ENCODE results near the gene ASPDH. TPM values are rescaled to one million over a fixed set of nuclear protein-coding genes. Genes with fewer than 3 reads are reported as not detected.

Gene ASPDH
- total RNA-seq, 1 experiment from 2014 or later, result not detected

DNA sequence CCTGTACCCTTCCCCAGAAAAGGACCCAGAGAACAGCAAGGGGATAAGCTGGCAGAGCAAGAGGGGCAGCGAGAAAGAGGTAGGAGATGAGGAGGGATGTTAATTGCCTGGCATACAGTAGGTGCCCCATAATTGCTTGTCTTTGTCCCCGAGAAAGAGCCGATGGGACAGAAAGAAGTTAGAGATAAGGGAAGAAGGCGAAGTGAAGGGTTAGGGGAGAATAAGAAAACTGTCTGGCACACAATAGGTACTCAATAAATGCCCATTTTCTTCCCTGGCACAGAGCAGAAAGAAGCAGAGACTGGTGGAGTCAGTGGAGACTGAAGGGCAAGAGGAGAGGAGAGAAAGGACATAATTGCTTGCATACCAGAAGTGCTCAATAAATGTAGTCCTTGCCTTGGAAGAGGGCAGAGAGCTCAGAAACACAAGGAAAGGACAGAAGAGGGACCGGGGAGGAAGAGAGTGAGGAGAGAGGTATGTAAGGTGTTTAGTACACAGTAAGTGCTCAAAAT, 18.6 kb downstream of the ASPDH start:
- Histone ChIP-seq H3K56ac (ENCODE audit: insufficient read length, low read depth, low read length) (no peak overlapping the region), H4K91ac (ENCODE audit: insufficient read length, low read depth, low read length) (no peak overlapping the region), H4K5ac (ENCODE audit: insufficient read length, low read depth, low read length) (no peak overlapping the region), H3K27ac (ENCODE audit: insufficient read length, low read depth, low read length) (no peak overlapping the region), H3K23ac (ENCODE audit: insufficient read length, low read depth, low read length) (no peak overlapping the region), H2BK5ac (ENCODE audit: insufficient read length, low read length) (no peak overlapping the region), H3K4me2 (ENCODE audit: insufficient read depth, insufficient read length, low read length) (no peak overlapping the region), H4K20me1 (ENCODE audit: control insufficient read depth, insufficient read depth, insufficient read length) (no peaks in the 10 kb centered on the region), H4K8ac (replicated peaks; ENCODE audit: insufficient read length, low read depth, low read length) (no peak overlapping the region), H3K79me2 (ENCODE audit: insufficient read depth, low read length) (no peaks in the 10 kb centered on the region), H3K79me1 (ENCODE audit: insufficient read depth, low read depth, low read length, poor library complexity, severe bottlenecking) (no peaks in the 10 kb centered on the region), H3K4ac (ENCODE audit: low read depth, low read length) (no peak overlapping the region), H2BK120ac (ENCODE audit: low read depth, low read length, poor library complexity, severe bottlenecking) (no peak overlapping the region), H3K14ac (ENCODE audit: insufficient read depth, low read length) (no peak overlapping the region), H3K18ac (ENCODE audit: insufficient read length, low read depth, low read length) (no peak overlapping the region), H3K23me2 (ENCODE audit: insufficient read length, low read depth, low read length, poor library complexity, severe bottlenecking) (peaks cover 5% of the 10 kb centered on the region), H3K9me3 (ENCODE audit: control insufficient read depth, low read depth, low read length) (no peaks in the 10 kb centered on the region), H2BK15ac (ENCODE audit: low read depth, low read length) (no peak overlapping the region), H3K9ac (ENCODE audit: extremely low read depth, insufficient read length, low read length) (no peak overlapping the region), H2BK20ac (ENCODE audit: low read depth, low read length, poor library complexity, severe bottlenecking) (no peak overlapping the region), H2AK5ac (ENCODE audit: insufficient read length, low read length) (no peak overlapping the region), H2AFZ (ENCODE audit: low read length) (no peak overlapping the region), H3T11ph (ENCODE audit: low read length) (no peak overlapping the region), H3K4me1 (ENCODE audit: insufficient read depth, low read length) (peaks cover 4% of the 10 kb centered on the region; the same call in 1 of the 2 replicates), H2BK12ac (ENCODE audit: insufficient read length, low read depth, low read length) (no peak overlapping the region), H3K27me3 (ENCODE audit: insufficient read depth, low read length) (peaks cover 30% of the 10 kb centered on the region; the same call in 1 of the 2 replicates)
- Mint-ChIP-seq H3K9me3 (peaks cover 6 to 13% of the 10 kb centered on the region in 2 experiments; a peak in 4 of 5 replicates), H3K4me3 (no peak overlapping the region; a peak in 1 of 5 replicates), H3K4me1 (peaks cover 15 to 24% of the 10 kb centered on the region in 2 experiments), H3K27me3 (ENCODE audit: low read depth) (peaks cover 62% of the 10 kb centered on the region), H3K27ac (no peak overlapping the region), H3K36me3 (ENCODE audit: insufficient read depth in 1 of 3, low read depth in 3 of 3) (peaks cover 0 to 6% (median 0%) of the 10 kb centered on the region in 3 experiments; a peak in 4 of 7 replicates)
- no peak for DNase-seq
- WGBS (ENCODE audit: extremely low coverage, insufficient read length, low lambda C conversion rate), result no CpG with 5 or more reads among the region's 5 CpGs
- TF ChIP-seq, protein P1, sequence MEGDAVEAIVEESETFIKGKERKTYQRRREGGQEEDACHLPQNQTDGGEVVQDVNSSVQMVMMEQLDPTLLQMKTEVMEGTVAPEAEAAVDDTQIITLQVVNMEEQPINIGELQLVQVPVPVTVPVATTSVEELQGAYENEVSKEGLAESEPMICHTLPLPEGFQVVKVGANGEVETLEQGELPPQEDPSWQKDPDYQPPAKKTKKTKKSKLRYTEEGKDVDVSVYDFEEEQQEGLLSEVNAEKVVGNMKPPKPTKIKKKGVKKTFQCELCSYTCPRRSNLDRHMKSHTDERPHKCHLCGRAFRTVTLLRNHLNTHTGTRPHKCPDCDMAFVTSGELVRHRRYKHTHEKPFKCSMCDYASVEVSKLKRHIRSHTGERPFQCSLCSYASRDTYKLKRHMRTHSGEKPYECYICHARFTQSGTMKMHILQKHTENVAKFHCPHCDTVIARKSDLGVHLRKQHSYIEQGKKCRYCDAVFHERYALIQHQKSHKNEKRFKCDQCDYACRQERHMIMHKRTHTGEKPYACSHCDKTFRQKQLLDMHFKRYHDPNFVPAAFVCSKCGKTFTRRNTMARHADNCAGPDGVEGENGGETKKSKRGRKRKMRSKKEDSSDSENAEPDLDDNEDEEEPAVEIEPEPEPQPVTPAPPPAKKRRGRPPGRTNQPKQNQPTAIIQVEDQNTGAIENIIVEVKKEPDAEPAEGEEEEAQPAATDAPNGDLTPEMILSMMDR (conservative IDR thresholded peaks at IDR 0.05), result no peak
